Tracheal epithelial cell (primary cell): ENCODE measurements around the gene LIPK. TPM values are rescaled to one million over a fixed set of nuclear protein-coding genes. Genes with fewer than 3 reads are reported as not detected.

ENCODE experiments used
- total RNA-seq: library from RNA; depleted of rRNA; stranded (reverse); fragments of >200 nt; gene quantifications from 2 replicates; pipeline ENCODE4 v1.2.1, GENCODE V29; 2014

LIPK gene, protein sequence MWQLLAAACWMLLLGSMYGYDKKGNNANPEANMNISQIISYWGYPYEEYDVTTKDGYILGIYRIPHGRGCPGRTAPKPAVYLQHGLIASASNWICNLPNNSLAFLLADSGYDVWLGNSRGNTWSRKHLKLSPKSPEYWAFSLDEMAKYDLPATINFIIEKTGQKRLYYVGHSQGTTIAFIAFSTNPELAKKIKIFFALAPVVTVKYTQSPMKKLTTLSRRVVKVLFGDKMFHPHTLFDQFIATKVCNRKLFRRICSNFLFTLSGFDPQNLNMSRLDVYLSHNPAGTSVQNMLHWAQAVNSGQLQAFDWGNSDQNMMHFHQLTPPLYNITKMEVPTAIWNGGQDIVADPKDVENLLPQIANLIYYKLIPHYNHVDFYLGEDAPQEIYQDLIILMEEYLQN
- 0.43 and 0.48 TPM in 2 replicates for total RNA-seq

GRCh38 chr10:88705958-88706357 lies at the start of gene LIPK:
TSS of gene LIPK (plus strand) at chr10:88706249. CDS start at chr10:88724544, 18,295 bp downstream.

DNA sequence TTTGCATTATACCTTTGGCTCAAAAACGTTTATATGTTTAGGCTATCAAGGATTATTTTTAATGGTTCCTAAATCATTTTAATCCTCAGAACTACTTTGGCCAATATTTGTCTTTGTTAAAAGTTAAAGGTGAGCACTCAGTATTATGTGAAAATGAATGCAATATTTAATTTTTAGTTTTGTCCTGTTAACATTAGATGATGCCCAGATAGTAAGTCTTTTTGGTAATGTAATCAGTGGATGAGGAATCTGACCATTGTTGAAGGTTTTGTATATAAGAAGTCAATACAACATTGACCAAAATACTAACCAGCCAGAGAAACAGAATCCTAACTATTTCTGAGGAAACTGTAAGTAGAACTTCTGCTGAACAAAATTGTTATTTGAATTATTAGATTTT lies 41.9 kb upstream of the LIPK start, which contains the start of gene LIPF:
LIPF (plus strand) TSS at position 301 of the 400 bp plus-strand sequence. CDS start 2,856 bp downstream, outside the sequence.

GRCh38 chr10:88759366-88760101 lies 53.5 kb downstream of the LIPK start, which contains the start of gene LIPN:
TSS of gene LIPN (plus strand) at chr10:88760020. CDS start at chr10:88761406, 1,386 bp downstream.

Other genes with a start within 250 kb of the LIPK start
- gene RNLS, start 122.9 kb upstream of the LIPK start, total RNA-seq: 9.6 and 16.6 TPM in 2 replicates
- gene LIPJ, start 119.5 kb upstream of the LIPK start, total RNA-seq: not detected in 2 replicates
- gene LIPF, start 41.8 kb upstream of the LIPK start, total RNA-seq: not detected in 2 replicates
- not detected in 2 replicates for gene LIPN, start 53.8 kb downstream of the LIPK start, total RNA-seq
- not detected in 2 replicates for gene LIPM, start 96.5 kb downstream of the LIPK start, total RNA-seq
- gene ANKRD22, start 145.6 kb downstream of the LIPK start, total RNA-seq: 9.2 and 10.1 TPM in 2 replicates
- 3.0 and 3.9 TPM in 2 replicates for gene STAMBPL1, start 174.0 kb downstream of the LIPK start, total RNA-seq
- gene ACTA2, start 246.5 kb downstream of the LIPK start, total RNA-seq: 11.6 and 15.3 TPM in 2 replicates